Panc1 (cell line): ENCODE results near the gene THAP9. TPM values are rescaled to one million over a fixed set of nuclear protein-coding genes. Genes with fewer than 3 reads are reported as not detected.
"Not testable (repeated sequence)": the region's sequence is repeated elsewhere in the genome, so short reads cannot be mapped to it uniquely, and the experiment has no call there.

Experiments used
- ATAC-seq: fragments of 200-7000 bp; cut with Tn5 transposase; 2 replicates; pipeline ENCODE4 v1.9.1; 2020; ENCODE audit warnings: mild to moderate bottlenecking, moderate library complexity
- BruUV-seq: library from RNA; stranded (reverse); fragments of 400-500 nt; replicated peaks from 2 replicates; lab custom pipeline; 2021; lab: Mats Ljungman, UMichigan
- CTCF ChIA-PET: fragments of 300-600 bp; sonication (Branson Sonifier 250); formaldehyde crosslinking; loops from one replicate; lab custom pipeline; 2022; ENCODE audit warnings: antibody characterized with exemption; lab: Charles Lee
- POLR2A ChIA-PET: fragments of 300-600 bp; sonication (Branson Sonifier 250); formaldehyde crosslinking; loops from one replicate; lab custom pipeline; 2022; ENCODE audit warnings: antibody characterized with exemption; lab: Charles Lee
- DNase-seq: peaks from one replicate; pipeline ENCODE4 v3.0.0-alpha.2; 2010; ENCODE audit warnings: low read depth, low spot score
- H3K27ac ChIP-seq: 2 replicates; pipeline ENCODE4 v1.5.1; 2011; ENCODE audit warnings: mild to moderate bottlenecking, low read length, inconsistent platforms
- H3K27me3 ChIP-seq: fragments of 200-500 bp; sonication (Bioruptor generic); 2 replicates; pipeline ENCODE4 v1.6.0; 2014; ENCODE audit warnings: low read length, inconsistent platforms; ENCODE audit not compliant: control insufficient read depth, insufficient read depth
- H3K36me3 ChIP-seq: fragments of 200-500 bp; sonication (Bioruptor generic); 2 replicates; pipeline ENCODE4 v1.5.1; 2014; ENCODE audit warnings: inconsistent platforms, mild to moderate bottlenecking, low read length, moderate library complexity; ENCODE audit not compliant: control insufficient read depth, insufficient read depth
- H3K4me1 ChIP-seq: 2 replicates; pipeline ENCODE4 v1.5.1; 2011; ENCODE audit warnings: inconsistent platforms, mild to moderate bottlenecking, low read length, moderate library complexity; ENCODE audit not compliant: control insufficient read depth, insufficient read depth
- H3K4me3 ChIP-seq, 2 experiments: 2 replicates each; pipeline ENCODE4 v1.5.1; 2011 to 2012; ENCODE audit warnings: low read depth in 2 of 2, low read length in 2 of 2, mild to moderate bottlenecking in 2 of 2, inconsistent platforms in 1 of 2, moderate library complexity in 1 of 2
- H3K9me3 ChIP-seq: fragments of 200-500 bp; sonication (Bioruptor generic); 2 replicates; pipeline ENCODE4 v1.5.1; 2014; ENCODE audit warnings: low read depth, mild to moderate bottlenecking, inconsistent platforms, low read length, moderate library complexity; ENCODE audit not compliant: control insufficient read depth, insufficient read depth
- CTCF ChIP-seq: fragments of 450-650 bp; IDR thresholded peaks from 2 replicates; pipeline ENCODE4 v1.5.1; 2017; ENCODE audit warnings: mild to moderate bottlenecking
- POLR2AphosphoS5 ChIP-seq: IDR thresholded peaks from 2 replicates; pipeline ENCODE4 v1.6.1; 2012; ENCODE audit warnings: mild to moderate bottlenecking, low read depth, low read length, moderate library complexity
- SIN3A ChIP-seq: IDR thresholded peaks from 2 replicates; pipeline ENCODE4 v1.6.1; 2012; ENCODE audit warnings: low read depth, mild to moderate bottlenecking, low read length, moderate library complexity, borderline replicate concordance; ENCODE audit not compliant: insufficient read depth
- TCF7L2 ChIP-seq: IDR thresholded peaks from 2 replicates; pipeline ENCODE4 v1.6.1; 2011; ENCODE audit warnings: mild to moderate bottlenecking, low read depth, low read length, inconsistent platforms
- in situ Hi-C: cut with HindIII; loops from 2 replicates; pipeline ENCODE4 v1.10.0; 2016; ENCODE audit warnings: low sequenced_read_pairs, low pct_unique_long_range_greater_than_20kb
- intact Hi-C: fragments of 100-400 bp; cut with micrococcal nuclease; formaldehyde crosslinking; loops from one replicate; pipeline ENCODE4 v1.10.0; 2022; ENCODE audit not compliant: unreplicated experiment
- total RNA-seq: library from RNA; stranded (reverse); gene quantifications from one replicate; pipeline ENCODE4 v1.2.1, GENCODE V29; 2021; ENCODE audit not compliant: unreplicated experiment

Gene THAP9
- total RNA-seq, 1 experiment from 2014 or later: 3.0 TPM

GRCh38 chr4:82851885-82852750 lies 48.4 kb upstream of the THAP9 start:
- Histone ChIP-seq H3K4me3 (no peak overlapping the region), H3K9me3 (no peaks in the 10 kb centered on the region), H3K4me1 (no peaks in the 10 kb centered on the region), H3K27me3 (no peaks in the 10 kb centered on the region), H3K36me3 (peaks cover 42% of the 10 kb centered on the region), H3K27ac (no peak overlapping the region)
- ChIA-PET POLR2A (no interaction called here), CTCF (interaction anchor here (0.7 to 0.9 kb wide), 2 partner anchors 10 to 116 kb away, joined by 3 to 4 read pairs; no protein-coding TSS in a partner anchor)
- BruUV-seq: no TSS peak
- no peak for DNase-seq
- in situ Hi-C loops (no loop called here), intact Hi-C loops (no loop called here)
- no peak for ATAC-seq
- TF ChIP-seq TCF7L2: no peak
- TF ChIP-seq CTCF: peak; percentile 39; the same call in 1 of the 2 replicates

- ChIA-PET POLR2A (no interaction called here), CTCF (interaction anchor here (0.9 kb wide), 1 partner anchor 115 kb away, joined by 3 read pairs; no protein-coding TSS in a partner anchor)
- ATAC-seq (no peak), DNase-seq (no peak)
- intact Hi-C loops (no loop called here), in situ Hi-C loops (no loop called here)
- no peaks in the 10 kb centered on the region for H3K27me3 ChIP-seq
- no peak overlapping the region for H3K4me3 ChIP-seq
- no TSS peak for BruUV-seq
- TF ChIP-seq TCF7L2: no peak
- no peak for TF ChIP-seq POLR2AphosphoS5
- 0 out of 2 replicates have a peak, but pooled peaks have one; percentile 1 for TF ChIP-seq CTCF
- TF ChIP-seq SIN3A: no peak
- no peaks in the 10 kb centered on the region for H3K9me3 ChIP-seq
- H3K27ac ChIP-seq: no peak overlapping the region
- peaks cover 46% of the 10 kb centered on the region for H3K36me3 ChIP-seq
- no peaks in the 10 kb centered on the region for H3K4me1 ChIP-seq
Measured at GRCh38 chr4:82852751-82853285, 47.7 kb upstream of the THAP9 start.

- H3K36me3 ChIP-seq: peaks cover 37% of the 10 kb centered on the region
- TSS peak; percentile 30 for BruUV-seq
- in situ Hi-C loops: not testable (repeated sequence)
Measured at GRCh38 chr4:82860487-82860886, 40.0 kb upstream of the THAP9 start.

More at GRCh38 chr4:82860487-82860886, 40.0 kb upstream of the THAP9 start:
- POLR2A ChIA-PET, H3K27ac ChIP-seq, H3K27me3 ChIP-seq, H3K4me1 ChIP-seq, CTCF ChIA-PET, H3K4me3 ChIP-seq, ATAC-seq, H3K9me3 ChIP-seq, intact Hi-C loops, DNase-seq: not testable (repeated sequence)
